Urinary bladder (tissue), 4 donors: ENCODE measurements around the gene PITPNC1. TPM values are rescaled to one million over a fixed set of nuclear protein-coding genes. Genes with fewer than 3 reads are reported as not detected.
A peak's percentile ranks its signal among the peaks of the same experiment; 100 is the strongest.
"Not testable (repeated sequence)": the region's sequence is repeated elsewhere in the genome, so short reads cannot be mapped to it uniquely, and the experiment has no call there.

Experiments
- DNase-seq: peaks from one replicate; pipeline ENCODE4 v3.0.0-alpha.2; 2015; ENCODE audit errors: extremely low spot score
- H3K27ac ChIP-seq: one replicate; pipeline ENCODE4 v1.5.1; 2013; ENCODE audit warnings: low read depth, mild to moderate bottlenecking, moderate library complexity
- H3K36me3 ChIP-seq: one replicate; pipeline ENCODE4 v1.6.1; 2013; ENCODE audit warnings: mild to moderate bottlenecking, moderate library complexity; ENCODE audit not compliant: insufficient read depth
- H3K4me1 ChIP-seq: one replicate; pipeline ENCODE4 v1.6.1; 2013; ENCODE audit warnings: mild to moderate bottlenecking, moderate library complexity; ENCODE audit not compliant: insufficient read depth
- H3K4me3 ChIP-seq: one replicate; pipeline ENCODE4 v1.5.1; 2013; ENCODE audit warnings: low read depth, low read length
- WGBS: extraction: QIAGEN DNeasy Blood & Tissue Kit; methylation state at CpG from one replicate; pipeline ENCODE4 v1.1.7; 2013; 5-methylcytosine and 5-hydroxymethylcytosine counted together
- polyA plus RNA-seq: library from polyadenylated mRNA; stranded (reverse); fragments of 200-250 nt; gene quantifications from one replicate; pipeline ENCODE4 v1.2.3, GENCODE V29; 2013
- total RNA-seq: library from RNA; depleted of rRNA; stranded (reverse); fragments of >200 nt; gene quantifications from one replicate; pipeline ENCODE4 v1.2.3, GENCODE V29; 2014
- donor health status: healthy with polysubstance abuse.
- donor health status: healthy.

PITPNC1 gene
- total and polyA plus RNA-seq, 2 donors, result 9.3 to 13.4 TPM

- no peaks in the 10 kb centered on the region for H3K4me1 ChIP-seq
These were observed 690 bp downstream of the PITPNC1 start for GRCh38 chr17:67377488-67378453.

GRCh38 chr17:67378454-67379250, 1.6 kb downstream of the PITPNC1 start:
- no peaks in the 10 kb centered on the region for H3K36me3 ChIP-seq
- H3K27ac ChIP-seq, result peak overlapping the region; percentile 82
- DNase-seq, result no peak
- peak overlapping the region; percentile 87 for H3K4me3 ChIP-seq
- WGBS, result under 1% methylated on average over 72 of the region's 72 CpGs
- no peaks in the 10 kb centered on the region for H3K4me1 ChIP-seq

More at GRCh38 chr17:67377488-67378453, 690 bp downstream of the PITPNC1 start:
- Histone ChIP-seq H3K36me3 (no peaks in the 10 kb centered on the region), H3K4me3 (peak overlapping the region; percentile 87), H3K27ac (peak overlapping the region; percentile 82)
- DNase-seq, result no peak
- under 1% methylated on average over 100 of the region's 100 CpGs for WGBS

GRCh38 chr17:67379251-67379630, 2.2 kb downstream of the PITPNC1 start:
- Histone ChIP-seq H3K36me3 (no peaks in the 10 kb centered on the region), H3K27ac (no peak overlapping the region), H3K4me3 (peak overlapping the region; percentile 87), H3K4me1 (no peaks in the 10 kb centered on the region)
- 59% methylated on average over 8 of the region's 8 CpGs for WGBS
- no peak for DNase-seq

GRCh38 chr17:67381929-67382257, 4.8 kb downstream of the PITPNC1 start:
- Histone ChIP-seq H3K4me3 (no peak overlapping the region), H3K36me3 (no peaks in the 10 kb centered on the region), H3K27ac (no peak overlapping the region), H3K4me1 (no peaks in the 10 kb centered on the region)
- 74% methylated on average over 1 of the region's 1 CpG for WGBS
- DNase-seq, result no peak

GRCh38 chr17:67385122-67385988, 8.3 kb downstream of the PITPNC1 start:
- 88% methylated on average over 20 of the region's 20 CpGs for WGBS
- no peak overlapping the region for H3K27ac ChIP-seq
- DNase-seq, result no peak
- H3K4me3 ChIP-seq, result no peak overlapping the region
- H3K4me1 ChIP-seq, result no peaks in the 10 kb centered on the region
- H3K36me3 ChIP-seq, result no peaks in the 10 kb centered on the region

GRCh38 chr17:67386965-67387551, 10.0 kb downstream of the PITPNC1 start:
- WGBS, result 65% methylated on average over 16 of the region's 16 CpGs

GRCh38 chr17:67388536-67388935, 11.5 kb downstream of the PITPNC1 start:
- not testable (repeated sequence) for H3K4me1 ChIP-seq, H3K27ac ChIP-seq, DNase-seq, H3K4me3 ChIP-seq, H3K36me3 ChIP-seq
- WGBS, result 98% methylated on average over 10 of the region's 10 CpGs

More at GRCh38 chr17:67386965-67387551, 10.0 kb downstream of the PITPNC1 start:
- Histone ChIP-seq H3K36me3 (no peaks in the 10 kb centered on the region), H3K4me3 (no peak overlapping the region), H3K4me1 (no peaks in the 10 kb centered on the region), H3K27ac (no peak overlapping the region)
- no peak for DNase-seq

- H3K27ac ChIP-seq, result no peak overlapping the region
- no peaks in the 10 kb centered on the region for H3K36me3 ChIP-seq
- no peaks in the 10 kb centered on the region for H3K4me1 ChIP-seq
- no peak overlapping the region for H3K4me3 ChIP-seq
- DNase-seq, result no peak
- WGBS, result 89% methylated on average over 4 of the region's 4 CpGs
These were observed 11.9 kb downstream of the PITPNC1 start for GRCh38 chr17:67388986-67389385.

GRCh38 chr17:67390006-67390645, 13.0 kb downstream of the PITPNC1 start:
- H3K4me3 ChIP-seq, result no peak overlapping the region
- no peaks in the 10 kb centered on the region for H3K36me3 ChIP-seq
- no peaks in the 10 kb centered on the region for H3K4me1 ChIP-seq
- no peak overlapping the region for H3K27ac ChIP-seq
- DNase-seq, result no peak
- WGBS, result 81% methylated on average over 6 of the region's 6 CpGs

- Histone ChIP-seq H3K27ac (no peak overlapping the region), H3K4me1 (no peaks in the 10 kb centered on the region), H3K36me3 (no peaks in the 10 kb centered on the region), H3K4me3 (no peak overlapping the region)
- WGBS, result 55% methylated on average over 9 of the region's 9 CpGs
- peak; percentile 46 for DNase-seq
These were observed 13.7 kb downstream of the PITPNC1 start for GRCh38 chr17:67390646-67391361.

- WGBS, result 96% methylated on average over 6 of the region's 6 CpGs
- Histone ChIP-seq H3K4me3 (no peak overlapping the region), H3K36me3 (no peaks in the 10 kb centered on the region), H3K27ac (no peak overlapping the region), H3K4me1 (no peaks in the 10 kb centered on the region)
- no peak for DNase-seq
These were observed 15.0 kb downstream of the PITPNC1 start for GRCh38 chr17:67392111-67392510.

- H3K36me3 ChIP-seq, result no peaks in the 10 kb centered on the region
- no peak for DNase-seq
- no peak overlapping the region for H3K4me3 ChIP-seq
- no peaks in the 10 kb centered on the region for H3K4me1 ChIP-seq
- WGBS, result 94% methylated on average over 9 of the region's 9 CpGs
- H3K27ac ChIP-seq, result no peak overlapping the region
These were observed 16.8 kb downstream of the PITPNC1 start for GRCh38 chr17:67393809-67394397.
